GM23248 (cell line): Measurements from ENCODE around the gene RPS6KA4. TPM values are rescaled to one million over a fixed set of nuclear protein-coding genes. Genes with fewer than 3 reads are reported as not detected.
"Not testable (repeated sequence)": the region's sequence is repeated elsewhere in the genome, so short reads cannot be mapped to it uniquely, and the experiment has no call there.

ENCODE experiments used
- DNase-seq: peaks from one replicate; pipeline ENCODE4 v3.0.0-alpha.2; 2015
- H2AFZ ChIP-seq: fragments of 200-600 bp; sonication (generic); 2 replicates; pipeline ENCODE4 v1.6.1; 2016; ENCODE audit warnings: antibody characterized with exemption
- H3F3A ChIP-seq: fragments of 200-600 bp; sonication (generic); 2 replicates; pipeline ENCODE4 v1.6.1; 2016; ENCODE audit warnings: mild to moderate bottlenecking, antibody characterized with exemption, mixed run types; ENCODE audit not compliant: insufficient read depth
- H3K27ac ChIP-seq: fragments of 200-600 bp; sonication (generic); 2 replicates; pipeline ENCODE4 v1.5.1; 2016; ENCODE audit warnings: mild to moderate bottlenecking
- H3K27me3 ChIP-seq: fragments of 200-600 bp; sonication (generic); replicated peaks from 2 replicates; pipeline ENCODE4 v1.6.1; 2016; ENCODE audit warnings: mild to moderate bottlenecking; ENCODE audit not compliant: insufficient read depth
- H3K36me3 ChIP-seq: fragments of 200-600 bp; sonication (generic); 2 replicates; pipeline ENCODE4 v1.6.1; 2016; ENCODE audit warnings: low read depth, mild to moderate bottlenecking
- H3K4me1 ChIP-seq: fragments of 200-600 bp; sonication (generic); 2 replicates; pipeline ENCODE4 v1.6.1; 2016; ENCODE audit warnings: mild to moderate bottlenecking; ENCODE audit not compliant: insufficient read depth
- H3K4me2 ChIP-seq: fragments of 200-600 bp; sonication (generic); one replicate; pipeline ENCODE4 v1.6.1; 2016; ENCODE audit warnings: mild to moderate bottlenecking; ENCODE audit not compliant: unreplicated experiment
- H3K4me3 ChIP-seq: fragments of 200-600 bp; sonication (generic); 2 replicates; pipeline ENCODE4 v1.5.1; 2016; ENCODE audit warnings: mild to moderate bottlenecking
- H3K79me2 ChIP-seq: fragments of 200-600 bp; sonication (generic); 2 replicates; pipeline ENCODE4 v1.6.1; 2016; ENCODE audit warnings: mild to moderate bottlenecking; ENCODE audit not compliant: insufficient read depth
- H3K9ac ChIP-seq: fragments of 200-600 bp; sonication (generic); 2 replicates; pipeline ENCODE4 v1.6.1; 2016; ENCODE audit warnings: mild to moderate bottlenecking
- H3K9me2 ChIP-seq: fragments of 200-600 bp; sonication (generic); 2 replicates; pipeline ENCODE4 v1.6.1; 2016; ENCODE audit warnings: mixed run types, mild to moderate bottlenecking, moderate library complexity; ENCODE audit not compliant: insufficient read depth
- H3K9me3 ChIP-seq: fragments of 200-600 bp; sonication (generic); one replicate; pipeline ENCODE4 v1.6.1; 2017; ENCODE audit warnings: low read depth
- H4K20me1 ChIP-seq: fragments of 200-600 bp; sonication (generic); 2 replicates; pipeline ENCODE4 v1.6.0; 2016; ENCODE audit not compliant: insufficient read depth
- EZH2 ChIP-seq: fragments of 200-600 bp; sonication (generic); IDR thresholded peaks from 2 replicates; pipeline ENCODE4 v1.6.1; 2018; ENCODE audit warnings: antibody characterized with exemption, mild to moderate bottlenecking; ENCODE audit not compliant: insufficient read depth, poor library complexity, severe bottlenecking
- EZH2phosphoT487 ChIP-seq: fragments of 200-600 bp; sonication (generic); IDR thresholded peaks from 2 replicates; pipeline ENCODE4 v1.6.1; 2018; ENCODE audit warnings: antibody characterized with exemption, moderate library complexity, mild to moderate bottlenecking, low read depth; ENCODE audit not compliant: insufficient read depth
- WGBS, 2 experiments: methylation state at CpG; one replicate each; pipeline ENCODE4 v1.1.6; 2015 to 2017; ENCODE audit warnings: low lambda C conversion rate in 2 of 2, low coverage in 1 of 2; ENCODE audit errors: missing lambda C conversion rate in 2 of 2; 5-methylcytosine and 5-hydroxymethylcytosine counted together
- in situ Hi-C: fragments of 300-500 bp; cut with MboI; formaldehyde crosslinking; loops from 2 replicates; pipeline ENCODE4 v1.15.0; 2020
- polyA plus RNA-seq: library from polyadenylated mRNA; unstranded; fragments of >200 nt; fragmentation: Nextera tagmentation; extraction: Ambion mirVana; gene quantifications from 2 replicates; pipeline ENCODE4 v1.2.1, GENCODE V29; 2016
- total RNA-seq: library from RNA; depleted of rRNA; stranded (reverse); fragments of >200 nt; shearing (Covaris generic); gene quantifications from 2 replicates; pipeline ENCODE4 v1.2.3, GENCODE V29; 2014

The RPS6KA4 gene
- total and polyA plus RNA-seq, 2 experiments from 2014 or later: 12.2 to 61.0 TPM

DNA sequence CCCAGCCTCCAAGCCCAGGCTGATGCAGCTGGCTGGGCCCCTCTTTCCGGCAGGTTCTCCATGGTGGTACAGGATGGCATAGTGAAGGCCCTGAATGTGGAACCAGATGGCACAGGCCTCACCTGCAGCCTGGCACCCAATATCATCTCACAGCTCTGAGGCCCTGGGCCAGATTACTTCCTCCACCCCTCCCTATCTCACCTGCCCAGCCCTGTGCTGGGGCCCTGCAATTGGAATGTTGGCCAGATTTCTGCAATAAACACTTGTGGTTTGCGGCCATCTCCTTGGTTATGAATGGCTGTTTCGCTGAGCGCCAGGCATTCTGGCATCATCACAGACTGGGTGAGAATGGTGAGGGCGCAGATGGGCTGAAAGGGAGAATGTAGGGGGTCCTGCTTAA, 37.4 kb upstream of the RPS6KA4 start:
- no peak overlapping the region for H3K4me3 ChIP-seq
- no peak overlapping the region for H3K27ac ChIP-seq
- 0 out of 2 replicates have a peak, but pooled peaks cover 4% of the 10 kb centered on the region for H3K36me3 ChIP-seq
- in situ Hi-C loops: no loop called here
- no peak overlapping the region for H3K9ac ChIP-seq
- DNase-seq: no peak
- no peaks in the 10 kb centered on the region for H3F3A ChIP-seq
- H3K27me3 ChIP-seq: no peaks in the 10 kb centered on the region
- TF ChIP-seq EZH2phosphoT487: no peak
- no peak for TF ChIP-seq EZH2
- no peak overlapping the region for H2AFZ ChIP-seq
- no peaks in the 10 kb centered on the region for H3K9me3 ChIP-seq
- H3K4me1 ChIP-seq: peaks cover 11% of the 10 kb centered on the region
- WGBS, 2 experiments: 89% methylated on average over 5 of the region's 5 CpGs
- H4K20me1 ChIP-seq: no peaks in the 10 kb centered on the region
- H3K9me2 ChIP-seq: no peaks in the 10 kb centered on the region
- H3K4me2 ChIP-seq: no peak overlapping the region
- H3K79me2 ChIP-seq: peaks cover 28% of the 10 kb centered on the region

DNA sequence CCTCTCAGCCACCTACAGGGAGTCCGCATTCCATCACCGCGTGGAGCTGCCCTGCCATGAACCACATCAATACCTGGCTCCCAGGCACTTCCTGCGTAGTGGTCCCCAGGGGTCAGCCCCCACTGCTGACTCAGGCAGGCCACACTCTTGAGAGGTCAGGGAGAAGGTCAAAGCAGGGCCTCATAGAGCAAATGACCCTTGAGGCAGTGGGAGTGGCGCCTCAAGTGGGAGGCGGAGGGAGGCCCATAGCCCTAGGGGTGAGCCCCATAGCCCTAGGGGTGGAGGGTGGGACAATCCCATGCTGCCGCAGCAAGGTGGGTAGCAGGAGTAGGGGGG, 36.1 kb upstream of the RPS6KA4 start:
- Histone ChIP-seq H3K4me3 (no peak overlapping the region), H4K20me1 (no peaks in the 10 kb centered on the region), H3K9me3 (no peaks in the 10 kb centered on the region), H3K27ac (no peak overlapping the region), H3K79me2 (peaks cover 20% of the 10 kb centered on the region), H3K27me3 (no peaks in the 10 kb centered on the region), H3K4me2 (no peak overlapping the region), H3K36me3 (0 out of 2 replicates have a peak, but pooled peaks cover 4% of the 10 kb centered on the region), H3K9ac (no peak overlapping the region), H3F3A (no peaks in the 10 kb centered on the region), H3K4me1 (peaks cover 9% of the 10 kb centered on the region), H3K9me2 (no peaks in the 10 kb centered on the region), H2AFZ (no peak overlapping the region)
- in situ Hi-C loops: no loop called here
- 86 to 90% methylated on average over 6 to 7 of the region's 7 CpGs for WGBS, 2 experiments
- TF ChIP-seq EZH2phosphoT487 (no peak), EZH2 (no peak)
- no peak for DNase-seq

DNA sequence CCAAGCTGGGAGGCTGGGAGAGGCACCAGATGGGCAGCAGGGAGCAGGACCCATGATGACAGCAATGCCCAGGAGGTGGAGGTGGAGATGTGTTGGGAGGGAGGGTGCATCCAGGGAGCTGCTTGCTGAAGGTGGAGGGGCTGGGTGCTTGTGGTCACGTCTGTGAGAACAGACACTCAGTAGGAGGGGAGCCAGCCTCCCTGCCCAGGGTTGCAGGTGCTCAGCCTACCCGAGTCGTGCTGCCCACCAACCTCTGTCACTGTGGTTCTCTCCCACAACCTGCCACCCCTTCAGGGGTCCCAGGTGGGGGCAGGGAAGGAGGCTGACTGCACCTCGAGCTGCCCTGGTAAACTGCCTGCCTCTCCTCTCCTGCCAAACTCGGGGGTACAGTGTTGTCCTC, 35.6 kb upstream of the RPS6KA4 start:
- in situ Hi-C loops: no loop called here
- H3K27ac ChIP-seq: no peak overlapping the region
- no peak overlapping the region for H3K4me2 ChIP-seq
- TF ChIP-seq EZH2phosphoT487 (no peak), EZH2 (no peak)
- WGBS, 2 experiments: 62 to 63% methylated on average over 5 of the region's 5 CpGs
- H3K36me3 ChIP-seq: 0 out of 2 replicates have a peak, but pooled peaks cover 4% of the 10 kb centered on the region
- H3F3A ChIP-seq: no peaks in the 10 kb centered on the region
- no peak for DNase-seq
- no peaks in the 10 kb centered on the region for H3K9me3 ChIP-seq
- H3K4me1 ChIP-seq: peaks cover 9% of the 10 kb centered on the region
- H3K4me3 ChIP-seq: no peak overlapping the region
- no peaks in the 10 kb centered on the region for H3K9me2 ChIP-seq
- no peaks in the 10 kb centered on the region for H4K20me1 ChIP-seq
- H3K27me3 ChIP-seq: no peaks in the 10 kb centered on the region
- H3K79me2 ChIP-seq: peaks cover 18% of the 10 kb centered on the region
- H2AFZ ChIP-seq: no peak overlapping the region
- no peak overlapping the region for H3K9ac ChIP-seq

DNA sequence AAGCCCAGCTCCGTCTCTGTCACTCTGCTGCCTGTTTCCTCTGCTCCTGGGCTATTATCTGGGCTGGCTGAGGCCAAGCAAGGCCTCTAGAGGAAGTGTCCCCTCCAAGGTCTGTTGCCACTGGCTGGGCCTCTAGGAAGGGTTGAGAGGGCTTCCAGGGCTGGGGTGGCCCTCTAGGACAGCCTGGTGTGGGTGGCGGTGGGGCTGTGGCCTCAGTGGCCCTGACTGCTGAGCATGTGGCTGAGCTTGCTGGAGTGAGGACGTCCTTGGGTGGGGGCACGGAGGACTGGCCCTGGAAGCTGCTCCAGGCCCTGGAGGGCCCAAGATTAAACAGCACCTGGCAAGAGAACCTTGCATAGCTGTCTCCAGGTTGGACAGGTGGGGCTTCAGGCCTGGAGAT, 35.0 kb upstream of the RPS6KA4 start:
- in situ Hi-C loops: not testable (repeated sequence)
- WGBS, 2 experiments: 90 to 93% methylated on average over 4 of the region's 4 CpGs

DNA sequence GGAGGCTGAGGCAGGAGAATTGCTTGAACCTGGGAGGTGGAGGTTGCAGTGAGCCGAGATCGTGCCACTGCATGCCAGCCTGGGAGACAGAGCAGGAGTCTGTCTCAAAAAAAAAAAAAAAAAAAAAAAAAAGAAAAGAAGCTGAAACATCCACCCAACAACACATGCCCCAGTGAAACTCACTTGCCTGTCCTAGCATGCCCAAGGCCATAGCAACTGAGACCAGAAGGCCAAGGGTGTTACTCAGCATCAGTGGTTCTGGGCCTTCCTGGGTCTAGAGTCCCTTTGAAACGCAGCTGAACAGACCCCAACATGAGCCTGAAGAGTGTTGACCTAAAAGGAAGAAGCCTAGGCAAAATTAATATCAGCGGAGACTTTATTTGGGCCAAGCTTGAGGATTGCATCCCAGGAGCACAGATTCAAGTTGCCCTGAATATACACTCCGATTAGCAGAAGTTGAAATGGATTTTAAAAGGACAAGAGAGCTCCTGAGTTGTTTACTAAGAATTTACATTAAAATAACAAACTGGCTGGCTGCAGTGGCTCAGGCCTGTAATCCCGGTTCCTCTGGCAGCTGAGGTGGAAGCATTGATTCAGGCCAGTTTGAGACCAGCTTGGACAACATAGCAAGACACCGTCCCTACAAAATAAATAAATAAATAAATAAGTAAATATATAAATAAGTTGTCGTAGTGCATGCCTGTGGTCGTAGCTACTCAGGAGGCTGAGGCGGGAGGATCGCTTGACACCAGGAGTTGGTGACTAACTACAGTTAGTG, 34.1 kb upstream of the RPS6KA4 start:
- no peak for DNase-seq
- in situ Hi-C loops: no loop called here
- H3K9me2 ChIP-seq: no peaks in the 10 kb centered on the region
- H2AFZ ChIP-seq: no peak overlapping the region
- no peak overlapping the region for H3K27ac ChIP-seq
- no peaks in the 10 kb centered on the region for H3F3A ChIP-seq
- 74 to 78% methylated on average over 11 of the region's 11 CpGs for WGBS, 2 experiments
- no peaks in the 10 kb centered on the region for H3K4me1 ChIP-seq
- no peak overlapping the region for H3K4me2 ChIP-seq
- H3K9ac ChIP-seq: no peak overlapping the region
- no peak overlapping the region for H3K4me3 ChIP-seq
- TF ChIP-seq EZH2: no peak
- no peak for TF ChIP-seq EZH2phosphoT487
- H3K9me3 ChIP-seq: no peaks in the 10 kb centered on the region
- H3K79me2 ChIP-seq: peaks cover 3% of the 10 kb centered on the region; the same call in 1 of the 2 replicates
- H3K36me3 ChIP-seq: 0 out of 2 replicates have a peak, but pooled peaks cover 4% of the 10 kb centered on the region
- no peaks in the 10 kb centered on the region for H3K27me3 ChIP-seq
- H4K20me1 ChIP-seq: no peaks in the 10 kb centered on the region

More for the DNA sequence above, 35.0 kb upstream of the RPS6KA4 start:
- H3K27ac ChIP-seq, H4K20me1 ChIP-seq, H3K9me2 ChIP-seq, H3F3A ChIP-seq, H3K4me1 ChIP-seq, H3K9me3 ChIP-seq, H2AFZ ChIP-seq, DNase-seq, H3K4me2 ChIP-seq, H3K27me3 ChIP-seq, H3K9ac ChIP-seq, H3K36me3 ChIP-seq, H3K4me3 ChIP-seq: not testable (repeated sequence)
- peaks cover 12% of the 10 kb centered on the region for H3K79me2 ChIP-seq
